OCI-LY7 (cell line): Measurements from ENCODE around the gene GABRB3. TPM values are rescaled to one million over a fixed set of nuclear protein-coding genes. Genes with fewer than 3 reads are reported as not detected.
A peak's percentile ranks its signal among the peaks of the same experiment; 100 is the strongest.

Source experiments
- BruUV-seq: library from RNA; stranded (reverse); fragments of 400-500 nt; replicated peaks from 2 replicates; lab custom pipeline; 2021; lab: Mats Ljungman, UMichigan
- CTCF ChIA-PET: fragments of 300-600 bp; sonication (Branson Sonifier 250); formaldehyde crosslinking; loops from one replicate; lab custom pipeline; 2022; ENCODE audit warnings: antibody characterized with exemption; ENCODE audit not compliant: unreplicated experiment; lab: Charles Lee
- POLR2A ChIA-PET: fragments of 300-600 bp; sonication (Branson Sonifier 250); formaldehyde crosslinking; loops from one replicate; lab custom pipeline; 2022; ENCODE audit warnings: antibody characterized with exemption; lab: Charles Lee
- DNase-seq: peaks from one replicate; pipeline ENCODE4 v3.0.0-alpha.2; 2015; ENCODE audit warnings: low spot score
- H2AFZ ChIP-seq: fragments of 200-600 bp; sonication (generic), shearing (Covaris generic); 2 replicates; pipeline ENCODE4 v1.6.1; 2014; ENCODE audit warnings: mild to moderate bottlenecking, antibody characterized with exemption, low read length, moderate library complexity
- H3K27ac ChIP-seq: fragments of 200-600 bp; sonication (generic); 2 replicates; pipeline ENCODE4 v1.5.1; 2014; ENCODE audit warnings: mixed run types, low read depth, mild to moderate bottlenecking, moderate library complexity, low read length, inconsistent platforms; ENCODE audit not compliant: poor library complexity, severe bottlenecking
- H3K36me3 ChIP-seq: fragments of 200-600 bp; sonication (generic); 2 replicates; pipeline ENCODE4 v1.6.1; 2014; ENCODE audit warnings: mild to moderate bottlenecking, antibody characterized with exemption, low read length, moderate library complexity, mixed read lengths; ENCODE audit not compliant: insufficient read depth
- H3K4me1 ChIP-seq: fragments of 200-600 bp; sonication (generic); 2 replicates; pipeline ENCODE4 v1.5.1; 2014; ENCODE audit warnings: mild to moderate bottlenecking, low read length; ENCODE audit not compliant: insufficient read depth, poor library complexity, severe bottlenecking
- H3K4me2 ChIP-seq: fragments of 200-600 bp; sonication (generic); 2 replicates; pipeline ENCODE4 v1.6.1; 2014; ENCODE audit warnings: mild to moderate bottlenecking, low read length
- H3K4me3 ChIP-seq: fragments of 200-600 bp; sonication (generic); 2 replicates; pipeline ENCODE4 v1.5.1; 2014; ENCODE audit warnings: mild to moderate bottlenecking, low read depth, low read length; ENCODE audit not compliant: poor library complexity, severe bottlenecking
- H3K79me2 ChIP-seq: fragments of 200-600 bp; sonication (generic); 2 replicates; pipeline ENCODE4 v1.6.1; 2016; ENCODE audit warnings: low read depth, mild to moderate bottlenecking, low read length, moderate library complexity, mixed read lengths; ENCODE audit not compliant: insufficient read depth
- H3K9me2 ChIP-seq: fragments of 200-600 bp; sonication (generic); 2 replicates; pipeline ENCODE4 v1.6.1; 2016; ENCODE audit warnings: mild to moderate bottlenecking, low read length, mixed read lengths; ENCODE audit not compliant: insufficient read depth
- H3K9me3 ChIP-seq: fragments of 200-600 bp; sonication (generic); 2 replicates; pipeline ENCODE4 v1.6.1; 2014; ENCODE audit warnings: mild to moderate bottlenecking, mixed run types, low read length, mixed read lengths
- H4K20me1 ChIP-seq: fragments of 200-600 bp; sonication (generic); 2 replicates; pipeline ENCODE4 v1.6.1; 2014; ENCODE audit warnings: mild to moderate bottlenecking, antibody characterized with exemption, low read length, moderate library complexity, mixed read lengths; ENCODE audit not compliant: insufficient read depth
- CTCF ChIP-seq: fragments of 200-600 bp; sonication (generic); conservative IDR thresholded peaks from 2 replicates; pipeline ENCODE4 v1.5.1; 2014; ENCODE audit warnings: mild to moderate bottlenecking, antibody characterized with exemption, low read length, moderate library complexity, mixed read lengths
- EZH2phosphoT487 ChIP-seq: fragments of 200-600 bp; sonication (generic); IDR thresholded peaks from 2 replicates; pipeline ENCODE4 v1.6.1; 2018; ENCODE audit warnings: low read depth, borderline replicate concordance, mild to moderate bottlenecking, mixed run types, antibody characterized with exemption, low read length, moderate library complexity, mixed read lengths
- intact Hi-C: fragments of 100-400 bp; cut with micrococcal nuclease; formaldehyde crosslinking; loops from one replicate; pipeline ENCODE4 v1.10.0; 2022; ENCODE audit not compliant: unreplicated experiment
- total RNA-seq, 2 experiments: library from RNA; depleted of rRNA in 1 of 2; stranded (reverse); fragments of >200 nt in 1 of 2; shearing (Covaris generic) in 1 of 2; gene quantifications; 2 replicates each; pipeline ENCODE4 v1.2.3, GENCODE V29; 2014 to 2022

GABRB3 gene
- total RNA-seq, 2 experiments from 2014 or later: 2.8 to 6.5 TPM

GRCh38 chr15:26628879-26629529, 143.9 kb downstream of the GABRB3 start:
- Histone ChIP-seq H3K79me2 (peaks cover 7% of the 10 kb centered on the region; the same call in 1 of the 2 replicates), H3K4me2 (peak overlapping the region; percentile 73), H4K20me1 (no peaks in the 10 kb centered on the region), H3K9me3 (no peaks in the 10 kb centered on the region), H2AFZ (peak overlapping the region; percentile 55; the same call in 1 of the 2 replicates), H3K27ac (peak overlapping the region; percentile 69), H3K4me3 (peak overlapping the region; percentile 75), H3K9me2 (no peaks in the 10 kb centered on the region), H3K4me1 (peaks cover 55% of the 10 kb centered on the region), H3K36me3 (no peaks in the 10 kb centered on the region)
- ChIA-PET CTCF (interaction anchor here (0.6 to 1.2 kb wide), 2 partner anchors 9 to 421 kb away, joined by 3 read pairs; no protein-coding TSS in a partner anchor), POLR2A (interaction anchor here (0.6 to 1.0 kb wide), 4 partner anchors 12 to 1190 kb away, joined by 3 to 5 read pairs (median 3); partner anchors contain the start of gene UBE3A)
- intact Hi-C loops: no loop called here
- DNase-seq: peak; percentile 87
- BruUV-seq: no TSS peak
- TF ChIP-seq EZH2phosphoT487 (no peak), CTCF (0 out of 2 replicates have a peak, but pooled peaks have one; percentile 26)

GRCh38 chr15:26628071-26628470, 144.8 kb downstream of the GABRB3 start:
- H3K27ac ChIP-seq: peak overlapping the region; percentile 46
- H3K79me2 ChIP-seq: peaks cover 7% of the 10 kb centered on the region; the same call in 1 of the 2 replicates
- H3K4me1 ChIP-seq: peaks cover 59% of the 10 kb centered on the region
- peak overlapping the region; percentile 75 for H3K4me3 ChIP-seq
- BruUV-seq: no TSS peak
- H2AFZ ChIP-seq: no peak overlapping the region
- no peaks in the 10 kb centered on the region for H3K9me3 ChIP-seq
- H4K20me1 ChIP-seq: no peaks in the 10 kb centered on the region
- CTCF ChIA-PET: no interaction called here
- POLR2A ChIA-PET: no interaction called here
- no peaks in the 10 kb centered on the region for H3K9me2 ChIP-seq
- TF ChIP-seq CTCF (peak; percentile 34; the same call in 1 of the 2 replicates), EZH2phosphoT487 (no peak)
- no peaks in the 10 kb centered on the region for H3K36me3 ChIP-seq
- H3K4me2 ChIP-seq: peak overlapping the region; percentile 68
- peak; percentile 47 for DNase-seq
- intact Hi-C loops: no loop called here

GRCh38 chr15:26624128-26624527, 148.7 kb downstream of the GABRB3 start:
- Histone ChIP-seq H3K9me3 (no peaks in the 10 kb centered on the region), H3K4me1 (peaks cover 23% of the 10 kb centered on the region), H4K20me1 (no peaks in the 10 kb centered on the region), H3K36me3 (no peaks in the 10 kb centered on the region), H3K27ac (peak overlapping the region; percentile 67), H3K4me2 (peak overlapping the region; percentile 75), H3K4me3 (peak overlapping the region; percentile 60), H3K9me2 (no peaks in the 10 kb centered on the region), H2AFZ (peak overlapping the region; percentile 33; the same call in 1 of the 2 replicates), H3K79me2 (peaks cover 7% of the 10 kb centered on the region; the same call in 1 of the 2 replicates)
- POLR2A ChIA-PET: no interaction called here
- intact Hi-C loops: no loop called here
- no TSS peak for BruUV-seq
- CTCF ChIA-PET: no interaction called here
- no peak for TF ChIP-seq EZH2phosphoT487
- no peak for TF ChIP-seq CTCF
- DNase-seq: peak; percentile 57
